Kidney epithelial cell (primary cell): ENCODE results near the gene CDH18. TPM values are rescaled to one million over a fixed set of nuclear protein-coding genes. Genes with fewer than 3 reads are reported as not detected.
"Not testable (repeated sequence)": the region's sequence is repeated elsewhere in the genome, so short reads cannot be mapped to it uniquely, and the experiment has no call there.

Experiments
- DNase-seq: peaks from one replicate; pipeline ENCODE4 v3.0.0-alpha.2; 2010; ENCODE audit warnings: low read depth
- H3K27me3 ChIP-seq: 2 replicates; pipeline ENCODE4 v1.6.0; 2011; ENCODE audit warnings: low read length; ENCODE audit not compliant: control insufficient read depth, insufficient read depth
- H3K36me3 ChIP-seq: 2 replicates; pipeline ENCODE4 v1.5.1; 2011; ENCODE audit warnings: low read length; ENCODE audit not compliant: control insufficient read depth, insufficient read depth
- H3K4me3 ChIP-seq: 2 replicates; pipeline ENCODE4 v1.5.1; 2011; ENCODE audit warnings: low read depth, mild to moderate bottlenecking, control low read depth, low read length
- CTCF ChIP-seq: IDR thresholded peaks from 2 replicates; pipeline ENCODE4 v1.5.1; 2011; ENCODE audit warnings: mild to moderate bottlenecking, moderate library complexity, low read length, control low read depth, inconsistent platforms; ENCODE audit not compliant: insufficient read depth, poor library complexity, severe bottlenecking
- total RNA-seq: library from RNA; depleted of rRNA; stranded (reverse); fragments of >200 nt; gene quantifications from 2 replicates; pipeline ENCODE4 v1.2.3, GENCODE V29; 2015

CDH18 gene
- total RNA-seq, 1 donor from 2014 or later: 0.21 TPM

GRCh38 chr5:19855453-19855852 lies 132.5 kb downstream of the CDH18 start:
- no peak for TF ChIP-seq CTCF
- Histone ChIP-seq H3K36me3 (no peaks in the 10 kb centered on the region), H3K27me3 (no peaks in the 10 kb centered on the region), H3K4me3 (no peak overlapping the region)
- DNase-seq: no peak

- no peak for DNase-seq
These were observed 133.0 kb downstream of the CDH18 start for GRCh38 chr5:19855031-19855430.

GRCh38 chr5:19853616-19854240 lies 134.3 kb downstream of the CDH18 start:
- no peaks in the 10 kb centered on the region for H3K27me3 ChIP-seq
- H3K4me3 ChIP-seq: no peak overlapping the region
- no peak for TF ChIP-seq CTCF
- H3K36me3 ChIP-seq: no peaks in the 10 kb centered on the region
- no peak for DNase-seq

More at GRCh38 chr5:19855031-19855430, 133.0 kb downstream of the CDH18 start:
- no peak for TF ChIP-seq CTCF
- Histone ChIP-seq H3K27me3 (no peaks in the 10 kb centered on the region), H3K4me3 (no peak overlapping the region), H3K36me3 (no peaks in the 10 kb centered on the region)

GRCh38 chr5:19837536-19838174 lies 150.3 kb downstream of the CDH18 start:
- no peaks in the 10 kb centered on the region for H3K36me3 ChIP-seq

GRCh38 chr5:19835442-19835841 lies 152.6 kb downstream of the CDH18 start:
- H3K36me3 ChIP-seq: no peaks in the 10 kb centered on the region
- no peak for DNase-seq
- TF ChIP-seq CTCF: no peak
- no peaks in the 10 kb centered on the region for H3K27me3 ChIP-seq
- no peak overlapping the region for H3K4me3 ChIP-seq

More at GRCh38 chr5:19837536-19838174, 150.3 kb downstream of the CDH18 start:
- TF ChIP-seq CTCF: no peak
- DNase-seq: no peak
- Histone ChIP-seq H3K27me3 (no peaks in the 10 kb centered on the region), H3K4me3 (no peak overlapping the region)

GRCh38 chr5:19812720-19813119 lies 175.3 kb downstream of the CDH18 start:
- H3K36me3 ChIP-seq, H3K4me3 ChIP-seq, H3K27me3 ChIP-seq, DNase-seq: not testable (repeated sequence)
